GM12878 (cell line): ENCODE results near the gene RASSF8. TPM values are rescaled to one million over a fixed set of nuclear protein-coding genes. Genes with fewer than 3 reads are reported as not detected.

Experiments used
- ATAC-seq: fragments of 200-7000 bp; cut with Tn5 transposase; 3 replicates; pipeline ENCODE4 v1.9.1; 2020; ENCODE audit warnings: mild to moderate bottlenecking, moderate library complexity
- BruUV-seq: library from RNA; stranded (reverse); fragments of 400-500 nt; replicated peaks from 2 replicates; lab custom pipeline; 2021; lab: Mats Ljungman, UMichigan
- CTCF ChIA-PET: fragments of 300-600 bp; sonication (Branson Sonifier 250); formaldehyde crosslinking; extraction: SDS; loops from one replicate; lab custom pipeline; 2021; ENCODE audit warnings: inconsistent platforms; lab: Yijun Ruan, JAX
- POLR2A ChIA-PET: fragments of 350-600 bp; formaldehyde crosslinking; extraction: SDS; loops from one replicate; lab custom pipeline; 2021; ENCODE audit warnings: inconsistent platforms; lab: Charles Lee
- RAD21 ChIA-PET: fragments of 300-600 bp; sonication (Branson Sonifier 250); formaldehyde crosslinking; loops from one replicate; lab custom pipeline; 2023; ENCODE audit warnings: antibody characterized with exemption; ENCODE audit not compliant: unreplicated experiment; lab: Charles Lee
- SMC1A ChIA-PET: fragments of 300-600 bp; sonication (Branson Sonifier 250); formaldehyde crosslinking; loops from one replicate; lab custom pipeline; 2023; ENCODE audit not compliant: unreplicated experiment, uncharacterized antibody; lab: Charles Lee
- DNase-seq: peaks from one replicate; pipeline ENCODE4 v3.0.0-alpha.2; 2011; ENCODE audit warnings: low read depth, low spot score
- FAIRE-seq: peaks from 3 replicates; lab custom pipeline; 2011; peaks lifted over from hg19 to GRCh38; lab: Jason Lieb, UNC
- H2AFZ ChIP-seq: 2 replicates; pipeline ENCODE4 v1.6.0; 2011; ENCODE audit warnings: low read depth, low read length, control low read depth; ENCODE audit not compliant: control insufficient read depth
- H3K27ac ChIP-seq: 2 replicates; pipeline ENCODE4 v1.5.1; 2011; ENCODE audit warnings: control low read depth; ENCODE audit not compliant: control insufficient read depth, insufficient read depth
- H3K27me3 ChIP-seq, 2 experiments: replicated peaks in 1 of 2; 2 replicates each; pipeline versions ENCODE4 v1.6.0 to v1.6.1; 2011; ENCODE audit warnings: low read length in 1 of 2; ENCODE audit not compliant: control insufficient read depth in 2 of 2, insufficient read depth in 2 of 2
- H3K36me3 ChIP-seq, 2 experiments: 2 replicates each; pipeline ENCODE4 v1.5.1; 2011; ENCODE audit warnings: low read length in 1 of 2; ENCODE audit not compliant: control insufficient read depth in 2 of 2, insufficient read depth in 2 of 2
- H3K4me1 ChIP-seq: 2 replicates; pipeline ENCODE4 v1.6.1; 2011; ENCODE audit warnings: mild to moderate bottlenecking, low read length, moderate library complexity, mixed read lengths; ENCODE audit not compliant: control insufficient read depth, insufficient read depth
- H3K4me2 ChIP-seq: 2 replicates; pipeline ENCODE4 v1.6.0; 2011; ENCODE audit warnings: control low read depth; ENCODE audit not compliant: control insufficient read depth, insufficient read depth
- H3K4me3 ChIP-seq: fragments of 200-600 bp; sonication (generic); 2 replicates; pipeline ENCODE4 v1.5.1; 2016
- H3K79me2 ChIP-seq: 2 replicates; pipeline ENCODE4 v1.6.0; 2011; ENCODE audit warnings: low read length; ENCODE audit not compliant: control insufficient read depth, insufficient read depth
- H3K9ac ChIP-seq: 2 replicates; pipeline ENCODE4 v1.8.0; 2011; ENCODE audit warnings: low read length, control low read depth, mixed read lengths; ENCODE audit not compliant: control insufficient read depth, insufficient read depth
- H3K9me3 ChIP-seq: replicated peaks from 3 replicates; pipeline ENCODE4 v1.5.1; 2011; ENCODE audit warnings: mild to moderate bottlenecking, low read length; ENCODE audit not compliant: control insufficient read depth, insufficient read depth
- H4K20me1 ChIP-seq: 2 replicates; pipeline ENCODE4 v1.6.0; 2011; ENCODE audit not compliant: control insufficient read depth, insufficient read depth
- BACH1 ChIP-seq: fragments of 450-650 bp; IDR thresholded peaks from 2 replicates; pipeline ENCODE4 v1.6.1; 2017; ENCODE audit warnings: mild to moderate bottlenecking, borderline replicate concordance
- BCL3 ChIP-seq: IDR thresholded peaks from 2 replicates; pipeline ENCODE4 v1.6.1; 2011; ENCODE audit warnings: borderline replicate concordance, low read depth, mild to moderate bottlenecking, moderate library complexity, low read length; ENCODE audit not compliant: insufficient read depth, poor library complexity, severe bottlenecking
- BCLAF1 ChIP-seq: fragments of 450-650 bp; IDR thresholded peaks from 2 replicates; pipeline ENCODE4 v1.6.1; 2017; ENCODE audit warnings: antibody characterized with exemption, mild to moderate bottlenecking, moderate library complexity
- CHD2 ChIP-seq: IDR thresholded peaks from 2 replicates; pipeline ENCODE4 v1.6.1; 2011; ENCODE audit warnings: low read depth, low read length, improper control_type of control experiment, borderline replicate concordance
- NFIC ChIP-seq: IDR thresholded peaks from 2 replicates; pipeline ENCODE4 v1.6.1; 2012; ENCODE audit warnings: low read depth, mild to moderate bottlenecking, inconsistent platforms, low read length, moderate library complexity
- NR2C2 ChIP-seq: IDR thresholded peaks from 2 replicates; pipeline ENCODE4 v1.6.1; 2011; ENCODE audit warnings: borderline replicate concordance, low read depth; ENCODE audit not compliant: control insufficient read depth, insufficient read length
- WRNIP1 ChIP-seq: IDR thresholded peaks from 2 replicates; pipeline ENCODE4 v1.6.1; 2011; ENCODE audit warnings: low read depth, low read length, improper control_type of control experiment, borderline replicate concordance
- WGBS: methylation state at CpG from one replicate; pipeline ENCODE4 v1.1.6; 2016; ENCODE audit warnings: low lambda C conversion rate; ENCODE audit not compliant: insufficient replicate concordance, insufficient coverage; ENCODE audit errors: missing lambda C conversion rate; 5-methylcytosine and 5-hydroxymethylcytosine counted together
- in situ Hi-C: fragments of 300-500 bp; cut with MboI; formaldehyde crosslinking; loops from 9 replicates; pipeline ENCODE4 v1.14.3; 2018; ENCODE audit warnings: mixed read lengths
- intact Hi-C: fragments of 100-400 bp; cut with micrococcal nuclease; formaldehyde crosslinking; loops from one replicate; pipeline ENCODE4 v1.14.2; 2022; ENCODE audit not compliant: unreplicated experiment
- polyA plus RNA-seq, 11 experiments: library from polyadenylated mRNA; depleted of rRNA in 4 of 11; unstranded in 6 of 11; stranded (reverse) in 5 of 11; fragments of >200 nt; fragmentation: Nextera tagmentation in 4 of 11; fragmentation: Illumina TruSeq in 1 of 11; extraction: Ambion mirVana in 4 of 11; extraction: Trizol in 1 of 11; gene quantifications; 1 replicate in 1 of 11; 2 replicates in 10 of 11; pipeline versions ENCODE4 v1.2.1 to v1.2.3, GENCODE V29; 2011 to 2016; ENCODE audit warnings: inconsistent platforms in 2 of 11, missing spikeins in 2 of 11, low read depth in 1 of 11
- total RNA-seq, 4 experiments: library from RNA; depleted of rRNA in 3 of 4; stranded (reverse); fragments of >200 nt in 3 of 4; fragmentation: Illumina TruSeq in 1 of 4; extraction: Trizol in 1 of 4; gene quantifications; 2 replicates each; pipeline versions ENCODE4 v1.2.1 to v1.2.3, GENCODE V29; 2013 to 2021

RASSF8 gene
- total and polyA plus RNA-seq, 10 of the 15 experiments (the other 5 are each of a cell fraction or from before 2014, with no cell fraction given) = 0.06 to 0.18 (median 0.08) TPM; not detected in 6

GRCh38 chr12:26116829-26117715, 158.6 kb downstream of the RASSF8 start:
- ChIA-PET POLR2A (interaction anchor here (0.8 to 2.5 kb wide), 3 partner anchors 11 to 265 kb away, joined by 4 to 6 read pairs (median 5); no protein-coding TSS in a partner anchor), CTCF (interaction anchor here (0.9 to 6.5 kb wide), 6 partner anchors 15 to 585 kb away, joined by 3 to 63 read pairs (median 14); no protein-coding TSS in a partner anchor), RAD21 (interaction anchor here (1.2 to 3.1 kb wide), 3 partner anchors 39 to 425 kb away, joined by 3 to 9 read pairs (median 3); no protein-coding TSS in a partner anchor), SMC1A (interaction anchor here (0.9 to 8.3 kb wide), 7 partner anchors 7 to 158 kb away, joined by 3 to 91 read pairs (median 9); partner anchors contain the start of gene BHLHE41)
- H3K4me1 ChIP-seq = peaks cover 26% of the 10 kb centered on the region
- ATAC-seq = no peak
- H3K27me3 ChIP-seq = peaks cover 0 to 18% of the 10 kb centered on the region in 2 experiments; a peak in 2 of 4 replicates
- H3K36me3 ChIP-seq = no peaks in the 10 kb centered on the region
- H2AFZ ChIP-seq = no peak overlapping the region
- no peaks in the 10 kb centered on the region for H3K79me2 ChIP-seq
- H3K9me3 ChIP-seq = no peaks in the 10 kb centered on the region; the same call in 1 of the 3 replicates
- H3K9ac ChIP-seq = no peak overlapping the region
- no peak overlapping the region for H3K4me3 ChIP-seq
- H4K20me1 ChIP-seq = no peaks in the 10 kb centered on the region
- in situ Hi-C loops = loop anchor here (25.0 kb wide), 1 partner anchor 520 kb away; no protein-coding TSS in a partner anchor
- no peak for DNase-seq
- BruUV-seq = no TSS peak
- 4% methylated on average over 6 of the region's 6 CpGs for WGBS
- TF ChIP-seq NFIC (no peak), BACH1 (no peak; the same call in 1 of the 2 replicates), CHD2 (no peak), WRNIP1 (no peak), BCLAF1 (no peak), BCL3 (no peak), NR2C2 (no peak)
- TF ChIP-seq, all 136 proteins: peak for 0
- Histone ChIP-seq H3K27ac (no peak overlapping the region), H3K4me2 (no peak overlapping the region)
- FAIRE-seq = no peak
- intact Hi-C loops = no loop called here
